K562 (cell line): ENCODE results near the gene N4BP2. TPM values are rescaled to one million over a fixed set of nuclear protein-coding genes. Genes with fewer than 3 reads are reported as not detected.

Source experiments
- ARHGAP35 ChIP-seq: fragments of 450-650 bp; IDR thresholded peaks from 2 replicates; pipeline ENCODE4 v1.6.1; 2018; ENCODE audit not compliant: partially characterized antibody
- CBFA2T2 ChIP-seq: fragments of 450-650 bp; conservative IDR thresholded peaks from 2 replicates; pipeline ENCODE4 v1.6.1; 2017; ENCODE audit warnings: mild to moderate bottlenecking
- HEY1 ChIP-seq: fragments of 250-450 bp; sonication (Bioruptor Pico); IDR thresholded peaks from 2 replicates; pipeline ENCODE4 v1.5.0; 2020; ENCODE audit warnings: mild to moderate bottlenecking, moderate library complexity, borderline replicate concordance
- HMBOX1 ChIP-seq: sonication (generic); IDR thresholded peaks from 2 replicates; pipeline ENCODE4 v1.6.1; 2016
- NFIC ChIP-seq: fragments of 450-650 bp; IDR thresholded peaks from 2 replicates; pipeline ENCODE4 v1.6.1; 2017; ENCODE audit warnings: mild to moderate bottlenecking, inconsistent platforms
- POLR2AphosphoS5 ChIP-seq: IDR thresholded peaks from 2 replicates; pipeline ENCODE4 v1.6.1; 2011; ENCODE audit warnings: mild to moderate bottlenecking, low read depth, low read length, moderate library complexity; ENCODE audit not compliant: control insufficient read depth, insufficient read depth
- PPARD ChIP-seq: fragments of 250-450 bp; sonication (Bioruptor Pico); IDR thresholded peaks from 2 replicates; pipeline ENCODE4 v1.8.0; 2022; ENCODE audit warnings: inconsistent platforms, mild to moderate bottlenecking, moderate library complexity
- RAD21 ChIP-seq, 2 experiments: fragments of 250-450 bp in 1 of 2; fragments of 450-650 bp in 1 of 2; sonication (Bioruptor Pico) in 1 of 2; formaldehyde crosslinking in 1 of 2; IDR thresholded peaks in 1 of 2; conservative IDR thresholded peaks in 1 of 2; 2 replicates each; pipeline versions ENCODE4 v1.4.0 to v1.8.0; 2020 to 2022; ENCODE audit warnings: mild to moderate bottlenecking in 2 of 2, moderate library complexity in 1 of 2
- STAT5B ChIP-seq: fragments of 250-450 bp; sonication (Bioruptor Pico); IDR thresholded peaks from 2 replicates; pipeline ENCODE4 v1.8.0; 2021; ENCODE audit warnings: mild to moderate bottlenecking, inconsistent platforms
- THAP12 ChIP-seq: fragments of 250-450 bp; sonication (Bioruptor Pico); IDR thresholded peaks from 2 replicates; pipeline ENCODE4 v1.9.0; 2021; ENCODE audit warnings: mild to moderate bottlenecking, inconsistent platforms
- XRCC4 ChIP-seq: IDR thresholded peaks from one replicate; pipeline ENCODE4 v1.6.1; 2011; ENCODE audit not compliant: insufficient read depth, insufficient read length; ENCODE audit errors: extremely low read depth
- ZNF232 ChIP-seq: sonication (generic); formaldehyde crosslinking; IDR thresholded peaks from 2 replicates; pipeline ENCODE4 v1.8.0; 2022; ENCODE audit warnings: mild to moderate bottlenecking, missing genetic modification reagents
- polyA plus RNA-seq, 8 experiments: library from polyadenylated mRNA; depleted of rRNA in 4 of 8; stranded (reverse) in 5 of 8; unstranded in 3 of 8; fragments of >200 nt; fragmentation: Nextera tagmentation in 2 of 8; fragmentation: Illumina TruSeq in 1 of 8; extraction: Ambion mirVana in 2 of 8; extraction: Trizol in 1 of 8; gene quantifications; 2 replicates each; pipeline versions ENCODE4 v1.2.1 to v1.2.3, GENCODE V29; 2011 to 2014; ENCODE audit warnings: inconsistent platforms in 1 of 8, missing spikeins in 1 of 8
- total RNA-seq, 7 experiments: library from RNA; depleted of rRNA in 6 of 7; stranded (reverse); fragments of >200 nt in 6 of 7; fragmentation: Illumina TruSeq in 2 of 7; extraction: Trizol in 2 of 7; gene quantifications; 2 replicates each; pipeline versions ENCODE4 v1.2.1 to v1.2.3, GENCODE V29; 2011 to 2021; ENCODE audit warnings: low replicate concordance in 1 of 7
- TF ChIP-seq, protein P1 (sequence below): fragments of 250-450 bp; sonication (Bioruptor Pico); IDR thresholded peaks from 2 replicates; pipeline ENCODE4 v1.5.1; 2021; ENCODE audit warnings: mild to moderate bottlenecking
- TF ChIP-seq, protein P2 (sequence below): sonication (generic); formaldehyde crosslinking; IDR thresholded peaks from 2 replicates; pipeline ENCODE4 v1.8.1; 2023; ENCODE audit warnings: mild to moderate bottlenecking, missing genetic modification reagents
- TF ChIP-seq, protein P3 (sequence below): fragments of 250-450 bp; sonication (Bioruptor Pico); IDR thresholded peaks from 2 replicates; pipeline ENCODE4 v1.4.0; 2020; ENCODE audit warnings: borderline replicate concordance

N4BP2 gene
- total and polyA plus RNA-seq, 9 of the 15 experiments (the other 6 are each of a cell fraction or from before 2014, with no cell fraction given) = 2.7 to 12.6 (median 7.6) TPM

DNA sequence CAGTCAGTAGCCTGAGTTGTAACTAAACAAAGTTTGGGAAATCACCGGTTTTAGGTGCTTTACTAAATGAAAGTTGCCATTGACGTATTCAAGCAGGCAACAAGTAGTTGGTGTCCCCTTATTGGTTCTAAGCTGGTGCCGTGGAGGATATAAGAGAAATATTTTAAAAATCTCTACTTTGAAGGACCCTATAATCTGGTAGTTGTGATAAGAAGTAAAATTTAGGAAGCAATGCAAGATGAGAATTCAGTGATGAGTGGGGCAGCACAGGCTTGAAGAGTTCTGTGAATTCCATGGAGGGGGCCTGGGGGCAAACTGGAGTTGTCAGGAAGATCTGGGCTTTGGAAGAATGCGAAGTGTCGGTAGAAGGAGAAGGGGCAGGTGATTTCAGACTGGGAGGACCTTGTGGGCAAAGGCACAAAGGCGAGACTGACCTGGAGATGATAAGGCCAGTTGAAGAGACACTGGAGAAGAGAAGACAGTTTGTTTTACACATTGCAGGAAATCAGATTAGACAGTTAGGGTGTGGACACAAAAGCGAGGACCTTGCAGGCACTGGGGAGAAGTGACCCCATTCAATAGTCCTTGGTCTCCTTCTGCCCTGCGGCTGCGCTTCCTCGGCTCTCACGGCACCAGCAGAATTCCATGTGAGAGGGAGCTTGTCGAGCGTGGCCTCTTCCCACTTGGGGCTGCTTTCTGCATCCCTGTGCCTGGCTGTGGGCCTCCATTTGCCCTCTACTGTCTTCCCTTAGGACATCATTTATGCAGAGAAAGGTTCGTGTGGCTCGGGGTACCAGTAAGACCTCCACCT, 141.4 kb downstream of the N4BP2 start (continued):
- TF ChIP-seq THAP12 (0 out of 2 replicates have a peak, but pooled peaks have one; percentile 19), STAT5B (CRISPR knock-in tag) (no peak), RAD21 (CRISPR knock-in tag; conservative IDR thresholded peaks at IDR 0.05 in 1 of 2, IDR thresholded peaks at IDR 0.05 in 1 of 2) (0 out of 4 replicates have a peak, but pooled peaks of 1 of the 2 experiments have one; percentile 9), XRCC4 (no peak), NFIC (peak; percentile 27), POLR2AphosphoS5 (peak; percentile 71; the same call in 1 of the 2 replicates), ZNF232 (CRISPR knock-in tag) (no peak), CBFA2T2 (peak; percentile 36; the same call in 1 of the 2 replicates), PPARD (CRISPR knock-in tag) (no peak), HEY1 (CRISPR knock-in tag) (no peak), HMBOX1 (peak; percentile 66; the same call in 1 of the 2 replicates), ARHGAP35 (no peak)
- TF ChIP-seq, protein P1, sequence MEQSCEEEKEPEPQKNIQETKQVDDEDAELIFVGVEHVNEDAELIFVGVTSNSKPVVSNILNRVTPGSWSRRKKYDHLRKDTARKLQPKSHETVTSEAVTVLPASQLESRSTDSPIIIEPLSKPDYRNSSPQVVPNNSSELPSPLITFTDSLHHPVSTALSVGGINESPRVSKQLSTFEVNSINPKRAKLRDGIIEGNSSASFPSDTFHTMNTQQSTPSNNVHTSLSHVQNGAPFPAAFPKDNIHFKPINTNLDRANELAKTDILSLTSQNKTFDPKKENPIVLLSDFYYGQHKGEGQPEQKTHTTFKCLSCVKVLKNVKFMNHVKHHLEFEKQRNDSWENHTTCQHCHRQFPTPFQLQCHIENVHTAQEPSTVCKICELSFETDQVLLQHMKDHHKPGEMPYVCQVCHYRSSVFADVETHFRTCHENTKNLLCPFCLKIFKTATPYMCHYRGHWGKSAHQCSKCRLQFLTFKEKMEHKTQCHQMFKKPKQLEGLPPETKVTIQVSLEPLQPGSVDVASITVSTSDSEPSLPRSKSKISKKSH (CRISPR knock-in tag) = no peak
- TF ChIP-seq, protein P2, sequence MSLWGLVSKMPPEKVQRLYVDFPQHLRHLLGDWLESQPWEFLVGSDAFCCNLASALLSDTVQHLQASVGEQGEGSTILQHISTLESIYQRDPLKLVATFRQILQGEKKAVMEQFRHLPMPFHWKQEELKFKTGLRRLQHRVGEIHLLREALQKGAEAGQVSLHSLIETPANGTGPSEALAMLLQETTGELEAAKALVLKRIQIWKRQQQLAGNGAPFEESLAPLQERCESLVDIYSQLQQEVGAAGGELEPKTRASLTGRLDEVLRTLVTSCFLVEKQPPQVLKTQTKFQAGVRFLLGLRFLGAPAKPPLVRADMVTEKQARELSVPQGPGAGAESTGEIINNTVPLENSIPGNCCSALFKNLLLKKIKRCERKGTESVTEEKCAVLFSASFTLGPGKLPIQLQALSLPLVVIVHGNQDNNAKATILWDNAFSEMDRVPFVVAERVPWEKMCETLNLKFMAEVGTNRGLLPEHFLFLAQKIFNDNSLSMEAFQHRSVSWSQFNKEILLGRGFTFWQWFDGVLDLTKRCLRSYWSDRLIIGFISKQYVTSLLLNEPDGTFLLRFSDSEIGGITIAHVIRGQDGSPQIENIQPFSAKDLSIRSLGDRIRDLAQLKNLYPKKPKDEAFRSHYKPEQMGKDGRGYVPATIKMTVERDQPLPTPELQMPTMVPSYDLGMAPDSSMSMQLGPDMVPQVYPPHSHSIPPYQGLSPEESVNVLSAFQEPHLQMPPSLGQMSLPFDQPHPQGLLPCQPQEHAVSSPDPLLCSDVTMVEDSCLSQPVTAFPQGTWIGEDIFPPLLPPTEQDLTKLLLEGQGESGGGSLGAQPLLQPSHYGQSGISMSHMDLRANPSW (CRISPR knock-in tag) = peak; percentile 46; the same call in 1 of the 2 replicates
- TF ChIP-seq, protein P3, sequence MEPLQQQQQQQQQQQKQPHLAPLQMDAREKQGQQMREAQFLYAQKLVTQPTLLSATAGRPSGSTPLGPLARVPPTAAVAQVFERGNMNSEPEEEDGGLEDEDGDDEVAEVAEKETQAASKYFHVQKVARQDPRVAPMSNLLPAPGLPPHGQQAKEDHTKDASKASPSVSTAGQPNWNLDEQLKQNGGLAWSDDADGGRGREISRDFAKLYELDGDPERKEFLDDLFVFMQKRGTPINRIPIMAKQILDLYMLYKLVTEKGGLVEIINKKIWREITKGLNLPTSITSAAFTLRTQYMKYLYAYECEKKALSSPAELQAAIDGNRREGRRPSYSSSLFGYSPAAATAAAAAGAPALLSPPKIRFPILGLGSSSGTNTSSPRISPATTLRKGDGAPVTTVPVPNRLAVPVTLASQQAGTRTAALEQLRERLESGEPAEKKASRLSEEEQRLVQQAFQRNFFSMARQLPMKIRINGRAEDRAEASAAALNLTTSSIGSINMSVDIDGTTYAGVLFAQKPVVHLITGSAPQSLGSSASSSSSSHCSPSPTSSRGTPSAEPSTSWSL (CRISPR knock-in tag) = no peak
